ENCODE data around the gene HMG20A. TPM values are rescaled to one million over a fixed set of nuclear protein-coding genes. Genes with fewer than 3 reads are reported as not detected.

Gene HMG20A
- total RNA-seq, 2 donors from 2014 or later: 24.8 to 55.4 TPM

GRCh38 chr15:77480859-77481633 lies 60.4 kb downstream of the HMG20A start:
- Mint-ChIP-seq H3K36me3 (peaks cover 0 to 4% of the 10 kb centered on the region in 2 donors), H3K9me3 (no peaks in the 10 kb centered on the region), H3K27ac (peak overlapping the region in 1 of 2 donors; percentile 21)
- ATAC-seq (no peak), DNase-seq (ENCODE audit: low spot score in 2 of 2) (no peak)

DNA sequence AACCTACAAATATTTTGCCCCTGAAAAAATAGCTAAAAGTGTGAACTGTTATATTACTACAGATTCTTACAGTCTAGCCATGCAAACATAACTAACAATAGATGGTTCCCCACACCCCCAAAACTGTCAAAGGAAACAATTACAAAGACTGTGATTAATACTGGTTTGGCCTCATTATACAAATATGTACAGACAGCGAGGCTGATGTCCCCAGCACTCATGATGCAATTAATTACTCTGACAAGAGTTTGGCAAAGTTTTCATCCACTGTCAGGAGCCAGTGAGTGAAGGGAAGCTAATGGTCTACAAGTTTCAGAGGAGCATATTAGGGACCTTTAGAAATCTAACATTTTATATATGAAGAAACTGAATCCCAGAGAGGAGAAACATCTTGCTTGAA lies 61.0 kb downstream of the HMG20A start:
- ATAC-seq (no peak), DNase-seq (ENCODE audit: low spot score in 2 of 2) (no peak)
- peaks cover 2 to 4% of the 10 kb centered on the region in 2 donors for H3K36me3 Mint-ChIP-seq
- peak overlapping the region in 1 of 2 donors; percentile 21 for H3K27ac Mint-ChIP-seq
- no peaks in the 10 kb centered on the region for H3K9me3 Mint-ChIP-seq

- DNase-seq (ENCODE audit: low spot score in 2 of 2) (no peak), ATAC-seq (no peak)
- H3K36me3 Mint-ChIP-seq: peaks cover 4 to 11% of the 10 kb centered on the region in 2 donors
- no peak overlapping the region for H3K27ac Mint-ChIP-seq
- no peaks in the 10 kb centered on the region for H3K9me3 Mint-ChIP-seq
These were observed 61.9 kb downstream of the HMG20A start for GRCh38 chr15:77482570-77482969.

DNA sequence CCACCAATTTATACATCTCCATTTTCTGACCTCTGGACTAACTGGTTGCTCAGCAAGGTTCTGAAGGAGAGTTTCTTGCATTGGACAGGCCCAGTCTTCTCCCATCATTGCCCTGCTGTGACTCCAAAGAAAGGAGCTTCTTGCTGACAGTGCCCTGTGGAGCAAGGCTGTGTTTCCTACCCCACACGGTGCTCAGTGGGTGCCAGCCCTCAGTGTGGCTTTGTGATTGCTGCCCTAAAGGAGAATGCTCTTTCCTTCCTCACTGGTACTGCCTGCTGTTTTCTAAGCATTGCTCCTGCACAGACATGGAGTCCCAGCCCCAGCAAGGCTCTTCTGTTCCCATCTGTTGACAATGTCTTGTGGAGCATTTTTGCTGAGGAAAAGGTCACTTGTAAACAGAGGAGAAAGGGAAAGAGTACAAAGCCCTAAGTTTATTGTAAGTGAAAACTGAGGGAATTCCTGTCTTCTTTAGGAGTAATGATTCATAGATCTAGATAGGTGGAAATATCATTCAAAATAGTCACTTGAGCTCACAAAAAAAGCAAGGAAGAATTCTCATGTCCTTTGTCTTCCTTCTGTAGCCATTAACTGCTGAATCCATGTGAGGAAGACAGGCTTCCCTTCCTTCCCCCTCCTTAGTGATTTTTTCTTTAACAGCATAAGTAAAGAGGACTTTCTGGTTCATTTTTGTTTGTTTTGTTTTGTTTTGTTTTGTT lies 62.9 kb downstream of the HMG20A start:
- no peak for DNase-seq (ENCODE audit: low spot score in 2 of 2)
- no peak for ATAC-seq
- H3K27ac Mint-ChIP-seq: peak overlapping the region in 1 of 2 donors; percentile 69
- no peaks in the 10 kb centered on the region for H3K9me3 Mint-ChIP-seq
- H3K36me3 Mint-ChIP-seq: peaks cover 4 to 11% of the 10 kb centered on the region in 2 donors

GRCh38 chr15:77484994-77485393 lies 64.3 kb downstream of the HMG20A start:
- Mint-ChIP-seq H3K9me3 (no peaks in the 10 kb centered on the region), H3K36me3 (peaks cover 4 to 11% of the 10 kb centered on the region in 2 donors), H3K27ac (peak overlapping the region in 1 of 2 donors; percentile 72)
- DNase-seq (ENCODE audit: low spot score in 2 of 2) (no peak), ATAC-seq (no peak)

GRCh38 chr15:77486542-77487468 lies 66.1 kb downstream of the HMG20A start:
- DNase-seq (ENCODE audit: low spot score in 2 of 2) (no peak), ATAC-seq (peak; percentile 7 to 16)
- H3K9me3 Mint-ChIP-seq: no peaks in the 10 kb centered on the region
- peaks cover 4 to 11% of the 10 kb centered on the region in 2 donors for H3K36me3 Mint-ChIP-seq
- peak overlapping the region in 1 of 2 donors; percentile 20 for H3K27ac Mint-ChIP-seq

DNA sequence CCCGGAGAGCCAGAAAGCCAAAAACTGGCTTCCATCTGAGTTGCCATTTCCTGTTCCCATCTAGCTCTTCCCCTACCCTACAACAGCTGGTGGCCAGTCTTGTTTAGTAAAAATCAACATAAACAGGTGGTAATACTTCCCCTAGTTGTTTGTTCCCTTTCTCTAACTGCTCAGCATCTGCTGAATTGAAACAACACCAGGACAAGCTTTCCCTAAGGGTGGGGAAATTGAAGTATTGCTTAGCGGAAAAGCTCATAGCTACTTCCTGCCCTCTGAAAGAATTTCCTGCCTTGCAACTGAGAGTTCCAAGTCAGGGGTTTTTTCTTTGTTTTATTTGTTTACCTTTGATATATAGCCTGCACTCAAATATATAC lies 66.8 kb downstream of the HMG20A start:
- H3K9me3 Mint-ChIP-seq: no peaks in the 10 kb centered on the region
- peak overlapping the region in 1 of 2 donors; percentile 20 for H3K27ac Mint-ChIP-seq
- ATAC-seq (no peak), DNase-seq (ENCODE audit: low spot score in 2 of 2) (no peak)
- peaks cover 4 to 11% of the 10 kb centered on the region in 2 donors for H3K36me3 Mint-ChIP-seq

DNA sequence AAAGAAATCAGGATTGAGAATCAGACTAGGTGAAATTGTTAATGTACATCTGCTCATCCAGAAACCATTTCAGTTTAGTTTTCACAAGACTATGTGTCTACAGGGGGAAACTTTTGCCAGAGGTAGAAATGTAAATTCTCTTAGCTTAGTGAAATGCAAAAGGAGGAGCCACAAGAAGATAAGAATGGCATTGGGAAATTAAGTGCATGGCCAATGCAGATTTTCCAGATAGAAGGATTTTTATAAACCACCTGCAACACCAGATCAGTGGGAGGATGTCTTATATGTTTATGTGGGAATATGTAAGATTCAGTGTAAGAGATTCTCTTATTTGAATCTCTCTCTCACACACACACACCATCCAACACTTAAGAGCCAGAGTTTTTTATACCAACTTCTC lies 67.2 kb downstream of the HMG20A start:
- H3K36me3 Mint-ChIP-seq: peaks cover 4 to 11% of the 10 kb centered on the region in 2 donors
- ATAC-seq (no peak), DNase-seq (ENCODE audit: low spot score in 2 of 2) (no peak)
- no peaks in the 10 kb centered on the region for H3K9me3 Mint-ChIP-seq
- peak overlapping the region in 1 of 2 donors; percentile 20 for H3K27ac Mint-ChIP-seq

GRCh38 chr15:77489647-77490046 lies 69.0 kb downstream of the HMG20A start:
- H3K27ac Mint-ChIP-seq: no peak overlapping the region
- H3K9me3 Mint-ChIP-seq: no peaks in the 10 kb centered on the region
- ATAC-seq: no peak
- H3K36me3 Mint-ChIP-seq: peaks cover 4 to 11% of the 10 kb centered on the region in 2 donors
- DNase-seq (ENCODE audit: low spot score in 2 of 2): no peak

DNA sequence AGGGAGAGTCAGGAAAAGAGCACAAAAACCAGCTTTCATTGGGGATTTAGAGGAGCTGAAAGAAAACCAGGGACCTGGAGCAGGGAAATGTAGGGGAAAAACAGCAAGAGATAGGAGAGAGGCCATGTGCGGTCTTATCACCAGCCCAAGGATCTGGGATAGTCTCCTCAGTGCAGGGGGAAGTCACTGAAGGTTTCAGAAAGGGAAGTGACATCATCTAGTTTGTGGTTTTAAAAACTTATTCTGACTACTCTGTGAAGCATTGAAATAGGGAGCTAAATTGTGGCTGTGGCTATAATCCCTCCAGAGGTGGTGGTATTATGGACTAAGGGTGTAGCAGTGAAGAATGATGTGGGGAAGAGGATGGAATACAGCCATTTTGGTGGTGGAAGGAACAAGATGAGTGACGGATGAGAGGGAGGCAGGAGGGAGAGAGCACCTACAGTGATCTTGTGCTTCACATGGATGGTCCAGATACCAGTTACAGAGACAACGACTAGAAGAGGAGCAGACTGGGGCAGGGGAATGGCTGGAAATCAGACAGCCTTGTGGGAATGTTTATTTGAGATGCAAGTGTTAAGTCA lies 72.7 kb downstream of the HMG20A start:
- Mint-ChIP-seq H3K9me3 (no peaks in the 10 kb centered on the region), H3K36me3 (no peaks in the 10 kb centered on the region), H3K27ac (peak overlapping the region; percentile 11 to 16)
- no peak for DNase-seq (ENCODE audit: low spot score in 2 of 2)
- ATAC-seq: peak; percentile 73 to 90

DNA sequence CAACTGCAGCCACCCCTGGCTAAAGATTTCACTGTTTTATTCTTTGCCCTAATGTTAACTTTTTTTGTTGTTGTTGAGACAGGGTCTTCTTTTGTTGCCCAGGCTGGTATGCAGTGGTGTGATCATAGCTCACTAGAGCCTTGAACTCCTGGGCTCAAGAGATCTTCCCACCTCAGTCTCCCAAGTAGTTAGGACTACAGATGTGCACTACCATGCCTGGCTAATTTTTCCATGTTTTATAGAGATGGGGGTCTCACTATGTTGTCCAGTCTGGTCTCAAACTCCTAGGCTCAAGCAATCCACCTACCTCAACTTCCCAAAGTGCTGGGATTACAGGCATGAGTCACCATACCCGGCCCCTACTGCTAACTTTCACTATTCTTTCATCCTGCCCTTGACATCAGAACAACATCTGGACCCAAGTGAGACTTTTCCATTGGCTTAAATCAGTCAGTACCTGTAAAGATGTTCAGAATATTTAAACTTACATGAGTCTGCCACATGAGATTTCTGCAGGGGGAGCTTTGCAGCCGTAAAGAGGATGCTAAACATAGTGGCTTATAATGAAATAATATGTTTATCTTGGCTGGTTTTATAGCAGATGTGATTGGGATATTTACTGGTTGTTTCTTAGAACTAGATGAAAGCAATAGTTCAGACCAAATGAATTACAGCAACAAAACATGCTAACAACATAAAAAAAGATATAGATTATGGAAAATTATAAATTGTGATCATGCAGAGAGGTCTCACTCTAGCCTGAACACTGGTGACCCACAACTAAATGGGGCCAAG lies 73.6 kb downstream of the HMG20A start:
- Mint-ChIP-seq H3K9me3 (no peaks in the 10 kb centered on the region), H3K36me3 (no peaks in the 10 kb centered on the region), H3K27ac (no peak overlapping the region)
- no peak for DNase-seq (ENCODE audit: low spot score in 2 of 2)
- no peak for ATAC-seq

DNA sequence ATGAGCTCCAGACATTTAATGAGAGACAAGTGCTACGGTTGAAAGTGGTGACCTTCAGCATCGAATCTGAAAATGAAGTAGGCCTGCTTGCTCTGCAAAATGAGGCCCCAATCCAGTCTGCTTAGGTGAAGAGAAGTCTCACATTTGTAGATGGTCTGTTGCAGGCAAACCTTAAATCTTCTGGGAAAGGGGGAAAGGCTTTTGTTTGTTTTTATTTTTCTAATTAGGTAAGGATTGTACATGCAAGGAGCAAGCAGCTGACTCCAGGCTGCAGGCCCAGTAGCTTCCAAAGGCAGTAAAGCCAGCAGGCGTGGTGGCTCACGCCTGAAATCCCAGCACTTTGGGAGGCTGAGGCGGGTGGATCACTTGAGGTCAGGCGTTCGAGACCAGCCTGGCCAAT lies 74.3 kb downstream of the HMG20A start:
- H3K36me3 Mint-ChIP-seq: no peaks in the 10 kb centered on the region
- no peak for DNase-seq (ENCODE audit: low spot score in 2 of 2)
- ATAC-seq: no peak
- H3K27ac Mint-ChIP-seq: no peak overlapping the region
- no peaks in the 10 kb centered on the region for H3K9me3 Mint-ChIP-seq

GRCh38 chr15:77495838-77496596 lies 75.3 kb downstream of the HMG20A start:
- Mint-ChIP-seq H3K9me3 (no peaks in the 10 kb centered on the region), H3K27ac (no peak overlapping the region)
- no peak for ATAC-seq

GRCh38 chr15:77496715-77497109 lies 76.0 kb downstream of the HMG20A start:
- ATAC-seq: peak; percentile 73 to 83
- Mint-ChIP-seq H3K27ac (no peak overlapping the region), H3K9me3 (no peaks in the 10 kb centered on the region), H3K36me3 (no peaks in the 10 kb centered on the region)
- DNase-seq (ENCODE audit: low spot score in 2 of 2): peak; percentile 66 to 80

More at GRCh38 chr15:77495838-77496596, 75.3 kb downstream of the HMG20A start:
- DNase-seq (ENCODE audit: low spot score in 2 of 2): no peak
- H3K36me3 Mint-ChIP-seq: no peaks in the 10 kb centered on the region

DNA sequence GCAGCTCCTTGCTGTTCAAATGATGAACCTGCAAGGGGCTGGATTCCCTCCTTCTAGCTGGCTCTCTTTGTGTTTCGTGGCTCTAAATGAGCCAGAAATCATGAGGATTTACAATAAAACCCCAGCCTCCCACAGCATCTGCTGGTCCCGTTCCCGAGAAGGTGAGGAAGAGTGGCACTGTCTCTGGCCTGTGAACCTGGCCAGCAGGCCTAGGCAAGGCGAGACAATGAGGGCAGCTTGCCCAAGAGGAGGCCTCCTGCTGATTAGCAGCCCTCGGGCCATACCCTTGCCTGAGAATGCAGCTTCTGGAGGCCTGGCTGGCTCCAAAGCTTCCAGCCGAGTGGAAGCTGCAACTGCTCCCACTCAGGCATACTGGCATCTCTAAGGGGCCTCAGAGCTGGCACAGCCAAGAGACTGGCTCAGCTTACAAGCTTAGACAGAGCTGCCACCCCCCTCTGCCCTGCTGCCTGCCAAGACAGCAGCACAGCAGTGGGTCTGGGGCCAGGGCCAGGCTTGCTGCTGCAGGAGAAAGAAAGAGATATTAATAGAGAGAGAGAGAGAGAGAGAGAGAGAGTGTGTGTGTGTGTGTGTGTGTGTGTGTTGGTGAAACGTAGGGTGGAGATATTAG lies 76.5 kb downstream of the HMG20A start:
- Mint-ChIP-seq H3K9me3 (no peaks in the 10 kb centered on the region), H3K36me3 (no peaks in the 10 kb centered on the region), H3K27ac (no peak overlapping the region)
- ATAC-seq (no peak), DNase-seq (ENCODE audit: low spot score in 2 of 2) (no peak)

All from activated naive CD4-positive, alpha-beta T cell treated with anti-CD3 and anti-CD28 coated beads, Interleukin-2, amount 50 U/mL, for 72 hours (primary cell).